Smooth muscle cell of the umbilical artery (primary cell): ENCODE measurements around the gene MEST. TPM values are rescaled to one million over a fixed set of nuclear protein-coding genes. Genes with fewer than 3 reads are reported as not detected.

Experiments
- total RNA-seq: library from RNA; depleted of rRNA; stranded (reverse); fragments of >200 nt; gene quantifications from 2 replicates; pipeline ENCODE4 v1.2.3, GENCODE V29; 2014

The MEST gene, protein sequence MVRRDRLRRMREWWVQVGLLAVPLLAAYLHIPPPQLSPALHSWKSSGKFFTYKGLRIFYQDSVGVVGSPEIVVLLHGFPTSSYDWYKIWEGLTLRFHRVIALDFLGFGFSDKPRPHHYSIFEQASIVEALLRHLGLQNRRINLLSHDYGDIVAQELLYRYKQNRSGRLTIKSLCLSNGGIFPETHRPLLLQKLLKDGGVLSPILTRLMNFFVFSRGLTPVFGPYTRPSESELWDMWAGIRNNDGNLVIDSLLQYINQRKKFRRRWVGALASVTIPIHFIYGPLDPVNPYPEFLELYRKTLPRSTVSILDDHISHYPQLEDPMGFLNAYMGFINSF
- 331 and 917 TPM in 2 replicates for total RNA-seq

DNA sequence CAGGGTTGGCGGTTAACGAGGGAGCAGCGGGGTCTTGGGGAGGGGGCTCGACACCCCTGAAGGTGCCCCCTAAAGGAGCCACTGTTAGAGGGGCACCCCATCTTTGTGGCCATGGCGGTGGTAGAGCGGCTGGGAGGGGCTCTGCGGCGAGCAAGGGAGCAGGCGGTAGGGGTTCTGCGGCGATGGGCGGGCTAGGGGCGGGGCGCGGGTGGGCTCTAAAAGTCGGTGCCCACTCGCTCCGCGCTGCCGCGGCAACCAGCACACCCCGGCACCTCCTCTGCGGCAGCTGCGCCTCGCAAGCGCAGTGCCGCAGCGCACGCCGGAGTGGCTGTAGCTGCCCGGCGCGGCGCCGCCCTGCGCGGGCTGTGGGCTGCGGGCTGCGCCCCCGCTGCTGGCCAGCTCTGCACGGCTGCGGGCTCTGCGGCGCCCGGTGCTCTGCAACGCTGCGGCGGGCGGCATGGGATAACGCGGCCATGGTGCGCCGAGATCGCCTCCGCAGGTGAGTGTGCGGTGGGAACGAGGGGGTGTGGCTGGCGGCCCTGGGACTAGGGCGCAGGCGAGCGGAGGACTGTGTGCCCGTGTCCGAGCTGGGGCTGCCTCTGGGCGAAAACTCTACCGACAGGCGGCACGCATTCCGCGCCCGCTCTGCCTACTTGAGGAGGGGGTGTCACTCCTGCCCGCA lies at the start of gene MEST:
TSS of gene MEST (plus strand) at position 245 of the 682 bp plus-strand sequence. CDS start at position 474, 229 bp downstream.

Other genes starting within 250 kb of the MEST start
- not detected in 2 replicates for gene CPA2, start 225.2 kb upstream of the MEST start, total RNA-seq
- gene CPA4, start 198.9 kb upstream of the MEST start, total RNA-seq = 113 and 524 TPM in 2 replicates
- not detected in 2 replicates for gene CPA5, start 147.3 kb upstream of the MEST start, total RNA-seq
- gene CPA1, start 111.6 kb upstream of the MEST start, total RNA-seq = 0.30 TPM in 1 of 2 replicates, not detected in the other
- 13.4 and 16.4 TPM in 2 replicates for gene CEP41, start 51.1 kb upstream of the MEST start, total RNA-seq
- 33.3 and 42.7 TPM in 2 replicates for gene COPG2, start 176.7 kb downstream of the MEST start, total RNA-seq
- not detected in 2 replicates for gene TSGA13, start 194.5 kb downstream of the MEST start, total RNA-seq
- under 0.01 TPM in 1 of 2 replicates, not detected in the other for gene KLF14, start 242.1 kb downstream of the MEST start, total RNA-seq